Tongue (tissue), 1 donor: ENCODE measurements around the gene CCDC152. TPM values are rescaled to one million over a fixed set of nuclear protein-coding genes. Genes with fewer than 3 reads are reported as not detected.

Experiments
- total RNA-seq: library from RNA; depleted of rRNA; stranded (reverse); fragments of >200 nt; gene quantifications from one replicate; pipeline ENCODE4 v1.2.3, GENCODE V29; 2014

CCDC152 gene
- total RNA-seq, 1 donor from 2014 or later: 3.0 TPM

Other genes with a start within 250 kb of the CCDC152 start
- gene SELENOP, start 55.1 kb downstream of the CCDC152 start, total RNA-seq: 185 TPM